Measurements from ENCODE around the gene ENPP7. TPM values are rescaled to one million over a fixed set of nuclear protein-coding genes. Genes with fewer than 3 reads are reported as not detected.

ENPP7 gene
- total RNA-seq, 1 experiment from 2014 or later = not detected

DNA sequence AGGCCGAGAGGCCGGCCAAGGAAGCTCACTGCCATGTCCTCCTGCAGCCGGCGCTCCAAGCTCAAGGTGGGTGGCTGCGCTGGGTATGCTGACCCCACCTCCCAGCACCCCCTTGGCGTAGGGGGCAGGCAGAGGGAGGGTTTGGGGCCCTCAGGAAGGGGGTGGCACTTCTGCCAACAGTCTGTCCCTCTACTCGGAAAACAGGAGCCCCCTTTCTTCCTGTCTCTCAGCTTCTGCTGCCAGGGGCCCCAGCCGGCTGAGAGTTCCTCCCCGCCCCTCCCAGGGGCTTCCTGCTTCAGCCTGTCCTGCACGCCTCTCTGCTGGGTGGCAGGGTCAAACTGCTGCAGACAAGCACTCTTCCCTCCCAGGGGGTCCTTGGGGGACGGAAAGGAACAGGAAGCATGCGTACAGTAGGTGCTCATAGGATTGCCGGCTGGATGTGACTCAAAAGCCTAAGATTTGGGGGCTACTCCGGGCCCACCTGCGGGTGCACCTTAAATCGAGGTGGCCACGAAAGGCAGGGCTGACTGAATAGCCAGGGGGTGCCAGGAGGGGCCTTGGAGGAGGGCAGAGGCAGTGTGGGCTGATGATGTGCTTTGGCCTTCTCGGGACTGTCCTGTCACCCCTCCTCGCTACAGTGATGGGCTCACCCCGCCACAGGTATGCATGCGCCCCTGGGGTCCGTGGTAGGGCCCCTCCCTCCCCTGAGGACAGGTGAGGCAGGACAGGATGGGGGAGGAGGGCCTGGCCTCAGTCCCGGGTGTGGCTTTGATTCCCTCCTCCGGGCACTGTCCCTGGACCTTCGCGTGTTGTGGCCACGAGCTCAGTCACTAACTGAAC lies 51.2 kb downstream of the ENPP7 start (continued):
- TF ChIP-seq, protein P1, sequence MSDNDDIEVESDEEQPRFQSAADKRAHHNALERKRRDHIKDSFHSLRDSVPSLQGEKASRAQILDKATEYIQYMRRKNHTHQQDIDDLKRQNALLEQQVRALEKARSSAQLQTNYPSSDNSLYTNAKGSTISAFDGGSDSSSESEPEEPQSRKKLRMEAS (IDR thresholded peaks at IDR 0.05) = no peak

- Histone ChIP-seq H3K79me2 (ENCODE audit: insufficient read depth, low read length) (peaks cover 11% of the 10 kb centered on the region), H3K9me2 (ENCODE audit: insufficient read depth) (no peaks in the 10 kb centered on the region), H3K36me3 (ENCODE audit: control insufficient read depth in 1 of 2, insufficient read depth in 2 of 2, low read length in 2 of 2) (peaks cover 18 to 22% of the 10 kb centered on the region in 2 experiments; a peak in 3 of 4 replicates), H3K27ac (ENCODE audit: low read depth, low read length) (no peak overlapping the region), H3K27me3 (ENCODE audit: insufficient read depth, low read length) (no peaks in the 10 kb centered on the region), H2AFZ (ENCODE audit: low read depth, low read length, poor library complexity, severe bottlenecking) (no peak overlapping the region), H3K4me2 (ENCODE audit: low read length) (no peak overlapping the region), H4K20me1 (ENCODE audit: insufficient read depth) (no peaks in the 10 kb centered on the region), H3K9me3 (ENCODE audit: control insufficient read depth in 1 of 2, insufficient read depth in 1 of 2, low read depth in 1 of 2, low read length in 2 of 2) (no peaks in the 10 kb centered on the region), H3K4me3 (replicated peaks in 1 of 2; ENCODE audit: low read depth in 1 of 2, low read length in 2 of 2) (no peak overlapping the region), H3K9ac (ENCODE audit: low read length) (no peak overlapping the region), H3K4me1 (ENCODE audit: control insufficient read depth in 1 of 2, insufficient read depth in 2 of 2, low read length in 2 of 2) (peaks cover 6 to 17% of the 10 kb centered on the region in 2 experiments)
- RAD21 ChIA-PET (ENCODE audit: low non-redundant PET in 1 of 2, low total read pairs in 2 of 2, uncharacterized antibody in 2 of 2, unreplicated experiment in 2 of 2) = no interaction called here
- ATAC-seq (no peak), DNase-seq (ENCODE audit: low read depth, low spot score) (no peak)
- POLR2A ChIA-PET = no interaction called here
- intact Hi-C loops (cut with micrococcal nuclease) = no loop called here
- no TSS peak for BruUV-seq (replicated peaks)
- CTCF ChIA-PET = no interaction called here
- TF ChIP-seq SIN3A (IDR thresholded peaks at IDR 0.05; ENCODE audit: low read depth) (no peak), EZH2phosphoT487 (IDR thresholded peaks at IDR 0.05; ENCODE audit: borderline replicate concordance) (no peak), POLR2A (IDR thresholded peaks at IDR 0.05; ENCODE audit: borderline replicate concordance, extremely low read depth, insufficient read depth, insufficient read length) (no peak), REST (IDR thresholded peaks at IDR 0.05; ENCODE audit: low read depth) (no peak), FOSL1 (IDR thresholded peaks at IDR 0.05; ENCODE audit: low read depth) (no peak), JUND (IDR thresholded peaks at IDR 0.05) (no peak), SP1 (IDR thresholded peaks at IDR 0.05; ENCODE audit: low read depth) (no peak), TCF7L2 (IDR thresholded peaks at IDR 0.05; ENCODE audit: borderline replicate concordance, extremely low read depth, insufficient read depth, insufficient read length) (no peak), SRF (IDR thresholded peaks at IDR 0.05; ENCODE audit: low read depth) (no peak), EZH2 (IDR thresholded peaks at IDR 0.05) (no peak), EGR1 (IDR thresholded peaks at IDR 0.05; ENCODE audit: low read depth) (no peak), ZBTB33 (IDR thresholded peaks at IDR 0.05; ENCODE audit: extremely low read depth, insufficient replicate concordance, low read length) (no peak), RAD21 (IDR thresholded peaks at IDR 0.05; ENCODE audit: low read depth) (no peak), POLR2AphosphoS5 (IDR thresholded peaks at IDR 0.05; ENCODE audit: low read depth, low read length) (no peak), ZNF274 (IDR thresholded peaks at IDR 0.05; ENCODE audit: low read depth, low read length) (no peak), ZFX (IDR thresholded peaks at IDR 0.05) (no peak), CBX3 (IDR thresholded peaks at IDR 0.05; ENCODE audit: low read depth) (no peak), ELF1 (IDR thresholded peaks at IDR 0.05; ENCODE audit: borderline replicate concordance, low read depth) (no peak)
- TF ChIP-seq, protein P2, sequence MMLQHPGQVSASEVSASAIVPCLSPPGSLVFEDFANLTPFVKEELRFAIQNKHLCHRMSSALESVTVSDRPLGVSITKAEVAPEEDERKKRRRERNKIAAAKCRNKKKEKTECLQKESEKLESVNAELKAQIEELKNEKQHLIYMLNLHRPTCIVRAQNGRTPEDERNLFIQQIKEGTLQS (IDR thresholded peaks at IDR 0.05) = no peak
- TF ChIP-seq, protein P1 (IDR thresholded peaks at IDR 0.05) = no peak
Observed at GRCh38 chr17:79783891-79784290, 53.1 kb downstream of the ENPP7 start.
